Measurements from ENCODE around the gene MAGEE2.
"Not testable (repeated sequence)": the region's sequence is repeated elsewhere in the genome, so short reads cannot be mapped to it uniquely, and the experiment has no call there.

The MAGEE2 gene

GRCh38 chrX:75784680-75785491 lies at the start of gene MAGEE2:
TSS of gene MAGEE2 (minus strand) at chrX:75785254. CDS start at chrX:75785051, 203 bp downstream.
- no peak for DNase-seq

- no peak for DNase-seq
Observed at GRCh38 chrX:75786290-75786689, 1.2 kb upstream of the MAGEE2 start.

GRCh38 chrX:75781611-75782010 lies 3.4 kb downstream of the MAGEE2 start:
- no peak for DNase-seq

- DNase-seq = not testable (repeated sequence)
Observed at GRCh38 chrX:75768063-75768462, 17.0 kb downstream of the MAGEE2 start.

GRCh38 chrX:75748431-75748830 lies 36.6 kb downstream of the MAGEE2 start:
- DNase-seq = no peak

GRCh38 chrX:75746891-75747639 lies 38.0 kb downstream of the MAGEE2 start:
- DNase-seq = no peak

Data from NCI-H1694 treated with DMSO at 0.1 percent for 48 hours (cell line).